Stimulated activated CD4-positive, alpha-beta T cell treated with anti-CD3 and anti-CD28 coated beads, TNF-alpha, amount 100 ng/mL, for 24 hours (primary cell): ENCODE measurements around the gene IZUMO2.
"Not testable (repeated sequence)": the region's sequence is repeated elsewhere in the genome, so short reads cannot be mapped to it uniquely, and the experiment has no call there.

Experiments
- DNase-seq, 3 experiments: peaks; one replicate each; pipeline ENCODE4 v3.0.0-alpha.2; 2020; ENCODE audit warnings: low read depth in 3 of 3

The IZUMO2 gene

DNA sequence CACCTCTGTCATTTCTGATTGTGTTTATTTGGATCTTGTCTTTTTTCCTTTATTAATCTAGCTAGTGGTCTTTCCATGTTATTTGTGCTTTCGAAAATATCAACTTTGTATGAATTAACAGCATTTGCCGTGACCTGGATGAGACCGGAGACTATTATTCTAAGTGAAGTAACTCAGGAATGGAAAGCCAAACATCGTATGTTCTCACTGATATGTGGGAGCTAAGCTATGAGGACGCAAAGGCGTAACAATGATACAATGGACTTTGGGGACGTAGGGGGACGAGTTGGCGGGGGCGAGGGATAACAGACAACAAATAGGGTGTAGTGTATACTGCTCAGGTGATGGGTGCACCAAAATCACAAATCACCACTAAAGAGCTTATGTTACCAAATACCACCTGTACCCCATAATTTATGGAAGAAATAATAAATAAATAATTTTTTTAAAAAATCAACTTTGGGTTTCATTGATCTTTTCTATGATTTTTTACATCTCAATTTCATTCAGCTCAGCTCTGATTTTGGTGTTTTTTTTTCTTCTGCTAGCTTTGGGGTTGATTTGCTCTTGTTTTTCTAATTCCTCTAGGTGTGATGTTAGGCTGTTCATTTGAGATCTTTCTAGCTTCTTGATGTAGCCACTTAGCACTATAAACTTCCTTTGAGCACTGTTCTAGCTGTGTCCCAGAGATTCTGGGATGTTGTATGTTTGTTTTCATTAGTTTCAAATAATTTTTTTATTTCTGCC, 27.1 kb downstream of the IZUMO2 start:
- DNase-seq: peak in 1 of 3 experiments; percentile 0

DNA sequence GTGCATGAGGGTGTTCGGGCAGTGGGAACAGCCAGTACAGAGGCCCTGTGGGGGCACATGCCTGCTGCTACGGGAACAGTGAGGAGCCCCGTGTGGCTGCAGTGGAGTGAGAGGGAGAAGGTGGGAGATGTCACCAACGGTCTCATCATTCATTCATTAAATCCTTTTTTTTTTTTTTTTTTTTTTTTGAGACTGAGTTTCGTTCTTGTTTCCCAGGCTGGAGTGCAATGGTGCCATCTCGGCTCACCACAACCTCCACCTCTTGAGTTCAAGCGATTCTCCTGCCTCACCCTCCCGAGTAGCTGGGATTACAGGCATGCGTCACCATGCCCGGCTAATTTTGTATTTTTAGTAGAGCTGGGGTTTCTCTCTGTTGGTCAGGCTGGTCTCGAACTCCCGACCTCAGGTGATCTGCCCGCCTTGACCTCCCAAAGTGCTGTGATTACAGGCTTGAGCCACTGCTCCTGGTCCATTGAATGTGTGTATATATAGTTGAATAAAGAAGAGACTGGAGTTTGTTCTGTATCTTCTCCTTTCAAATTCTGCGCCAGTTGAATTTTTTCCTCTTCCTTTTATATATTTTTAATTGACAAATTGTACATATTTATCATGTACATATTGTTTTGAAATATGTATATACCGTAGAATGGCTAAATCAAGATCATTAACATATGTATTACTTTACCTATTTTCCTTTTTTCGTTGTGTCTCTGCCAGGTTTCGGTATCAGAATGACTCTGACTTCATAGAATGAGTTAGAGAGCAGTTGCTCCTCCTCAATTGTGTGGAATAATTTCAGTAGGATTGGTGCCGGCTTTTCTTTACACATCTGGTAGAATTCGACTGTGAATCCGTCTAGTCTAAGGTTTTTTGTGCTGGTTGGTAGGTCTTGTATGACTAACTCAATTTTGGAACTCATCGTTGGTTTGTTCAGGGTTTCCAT, 28.0 kb downstream of the IZUMO2 start:
- DNase-seq: not testable (repeated sequence)

DNA sequence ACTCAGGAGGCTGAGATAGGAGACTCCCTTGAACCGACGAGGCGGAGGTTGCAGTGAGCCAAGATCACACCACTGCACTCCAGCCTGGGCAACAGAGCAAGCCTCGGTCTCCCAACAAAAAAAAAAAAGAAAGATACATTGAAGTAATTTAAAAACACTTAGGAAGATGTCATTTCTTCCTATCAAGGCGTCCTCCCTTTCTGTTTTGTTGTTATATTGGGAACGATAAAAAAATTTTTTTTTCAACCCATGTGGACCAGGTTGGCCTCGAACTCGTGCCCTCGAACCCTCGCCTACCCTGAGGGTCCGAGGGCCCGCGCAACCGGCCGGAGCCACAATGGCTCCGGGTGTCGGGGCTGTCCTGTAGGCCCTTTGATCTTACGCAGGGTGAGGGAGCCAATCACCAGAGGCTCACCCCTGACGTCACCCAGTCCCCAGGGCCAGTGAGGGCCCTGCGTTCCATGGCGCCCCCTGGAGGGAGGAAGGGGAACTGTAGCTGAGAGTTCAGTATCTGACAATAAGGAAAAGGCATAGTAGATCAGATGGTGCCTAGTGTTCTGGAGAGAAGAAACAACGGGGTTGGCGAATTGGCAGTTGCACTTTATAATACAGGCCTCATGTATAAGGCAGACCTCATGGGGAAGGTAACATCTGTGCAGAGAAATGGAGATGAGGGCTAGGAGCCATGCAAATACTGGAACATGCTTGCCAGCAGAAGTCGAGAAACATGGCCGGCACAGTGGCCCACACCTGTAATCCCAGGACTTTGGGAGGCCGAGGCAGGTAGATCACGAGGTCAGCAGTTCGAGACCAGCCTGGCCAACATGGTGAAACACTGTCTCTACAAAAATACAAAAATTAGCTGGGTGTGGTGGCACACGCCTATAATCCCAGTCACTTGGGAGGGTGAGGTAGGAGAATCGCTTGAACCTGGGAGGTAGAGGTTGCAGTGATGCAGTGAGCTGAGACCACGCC, 29.3 kb downstream of the IZUMO2 start:
- not testable (repeated sequence) for DNase-seq

DNA sequence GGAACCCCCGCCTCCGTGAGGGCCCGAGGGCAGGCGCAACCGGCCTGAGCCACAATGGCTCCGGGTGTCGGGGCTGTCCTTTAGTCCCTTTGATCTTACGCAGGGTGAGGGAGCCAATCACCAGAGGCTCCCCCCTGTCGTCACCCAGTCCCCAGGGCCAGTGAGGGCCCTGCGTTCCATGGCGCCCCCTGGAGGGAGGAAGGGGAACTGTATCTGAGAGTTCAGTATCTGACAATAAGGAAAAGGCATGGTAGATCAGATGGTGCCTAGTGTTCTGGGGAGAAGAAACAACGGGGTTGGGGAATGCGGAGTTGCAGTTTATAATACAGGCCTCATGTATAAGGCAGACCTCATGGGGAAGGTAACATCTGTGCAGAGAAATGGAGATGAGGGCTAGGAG, 59.1 kb downstream of the IZUMO2 start:
- DNase-seq: not testable (repeated sequence)

DNA sequence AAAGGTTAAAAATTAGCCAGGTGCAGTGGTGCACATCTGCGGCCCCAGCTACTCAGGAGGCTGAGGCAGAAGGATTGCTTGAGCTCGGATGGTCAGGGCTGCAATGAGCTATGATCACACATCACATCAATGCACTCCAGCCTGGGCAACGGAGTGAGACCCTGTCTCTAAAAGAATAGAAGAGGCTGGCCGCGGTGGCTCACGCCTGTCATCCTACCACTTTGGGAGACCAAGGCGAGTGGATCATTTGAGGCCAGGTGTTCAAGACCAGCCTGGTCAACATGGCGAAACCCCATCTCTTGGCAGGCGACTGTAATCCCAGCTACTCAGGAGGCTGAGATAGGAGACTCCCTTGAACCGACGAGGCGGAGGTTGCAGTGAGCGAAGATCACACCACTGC, 59.7 kb downstream of the IZUMO2 start:
- DNase-seq: not testable (repeated sequence)
